NCI-H146 treated with DMSO at 0.1 percent for 48 hours (cell line): Measurements from ENCODE around the gene TMEM72.
A peak's percentile ranks its signal among the peaks of the same experiment; 100 is the strongest.

ENCODE experiments used
- DNase-seq: peaks from one replicate; lab custom pipeline; 2025; ENCODE audit not compliant: unreplicated experiment; lab: John Stamatoyannopoulos, UW

The TMEM72 gene

GRCh38 chr10:44917848-44918247 lies 6.7 kb downstream of the TMEM72 start:
- DNase-seq = no peak

- DNase-seq = no peak
These were observed 9.1 kb downstream of the TMEM72 start for GRCh38 chr10:44920252-44920651.

- DNase-seq = no peak
These were observed 9.9 kb downstream of the TMEM72 start for GRCh38 chr10:44921061-44921460.

GRCh38 chr10:44921506-44921905 lies 10.4 kb downstream of the TMEM72 start:
- DNase-seq = no peak

DNA sequence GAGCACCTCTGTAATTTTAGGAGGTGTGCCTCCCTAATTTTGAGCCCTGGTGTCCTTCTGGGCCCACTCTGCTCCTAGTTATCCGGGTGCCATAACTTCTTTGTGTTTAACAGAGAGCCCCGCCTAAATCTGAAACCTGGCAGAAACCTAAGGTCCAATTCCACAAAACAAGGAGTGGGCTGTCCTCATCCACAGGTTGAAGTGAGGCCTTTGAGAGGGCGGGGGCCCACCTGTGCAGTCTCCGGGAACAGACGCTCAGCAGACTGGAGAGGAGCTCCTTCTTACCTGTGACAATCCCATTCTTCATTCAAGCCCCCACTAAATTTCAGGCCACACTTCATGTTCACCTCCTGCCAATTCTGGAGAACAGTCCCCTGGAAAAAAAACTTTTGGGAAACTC lies 10.9 kb downstream of the TMEM72 start:
- no peak for DNase-seq

DNA sequence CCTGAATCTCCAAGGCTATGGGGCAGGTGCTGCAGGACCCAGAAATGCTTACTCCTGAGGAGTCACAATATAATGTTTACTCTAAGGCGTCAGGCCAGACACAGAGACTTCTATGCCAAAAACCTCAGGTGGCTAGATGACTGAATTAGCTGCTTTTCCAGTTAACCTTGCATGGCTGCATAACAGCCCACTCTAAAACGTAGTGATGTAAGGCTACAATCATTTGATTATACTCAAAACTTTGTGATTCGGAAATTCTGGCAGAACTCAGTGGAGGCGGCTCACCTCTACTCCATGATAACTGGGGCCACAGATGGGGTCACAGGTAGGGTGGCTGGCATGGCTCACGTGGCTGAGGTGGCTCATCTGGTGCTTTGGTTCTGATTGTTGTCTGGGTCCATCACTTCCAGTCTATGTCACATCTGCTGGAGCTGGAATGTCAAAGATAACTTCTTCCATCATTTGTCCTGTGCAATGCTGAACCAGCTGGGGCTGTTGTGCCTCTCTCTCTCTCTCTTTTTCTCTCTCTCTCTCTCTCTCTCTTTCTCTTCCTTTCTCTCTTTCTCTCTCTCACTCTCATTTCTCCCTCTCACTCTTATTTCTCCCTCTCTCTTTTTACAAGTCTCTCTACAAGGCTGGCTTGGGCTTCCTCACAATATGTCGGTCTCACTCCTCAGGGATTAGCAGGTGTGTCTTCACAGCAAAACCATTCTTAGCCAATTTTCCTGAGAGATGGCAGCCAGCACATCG lies 11.8 kb downstream of the TMEM72 start:
- DNase-seq = no peak

DNA sequence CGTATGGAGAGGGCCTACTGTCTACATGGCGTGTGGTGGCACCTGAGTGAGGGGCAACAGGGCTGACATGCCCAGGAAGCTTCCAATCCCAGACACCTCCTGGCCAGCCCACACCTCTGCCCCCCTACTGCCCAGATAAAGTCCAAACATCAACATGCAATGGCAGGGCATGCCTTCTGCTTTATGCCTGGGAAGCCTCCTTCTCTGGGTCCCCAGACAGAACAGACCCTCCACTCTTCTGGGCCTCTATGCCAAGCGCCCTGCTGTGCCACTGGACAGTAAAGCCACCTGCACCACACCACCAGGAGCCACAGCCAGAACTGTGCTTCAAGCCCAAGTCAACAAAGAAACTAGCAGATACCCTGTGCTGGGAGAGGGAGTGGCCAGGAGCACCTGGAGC lies 12.5 kb downstream of the TMEM72 start:
- no peak for DNase-seq

DNA sequence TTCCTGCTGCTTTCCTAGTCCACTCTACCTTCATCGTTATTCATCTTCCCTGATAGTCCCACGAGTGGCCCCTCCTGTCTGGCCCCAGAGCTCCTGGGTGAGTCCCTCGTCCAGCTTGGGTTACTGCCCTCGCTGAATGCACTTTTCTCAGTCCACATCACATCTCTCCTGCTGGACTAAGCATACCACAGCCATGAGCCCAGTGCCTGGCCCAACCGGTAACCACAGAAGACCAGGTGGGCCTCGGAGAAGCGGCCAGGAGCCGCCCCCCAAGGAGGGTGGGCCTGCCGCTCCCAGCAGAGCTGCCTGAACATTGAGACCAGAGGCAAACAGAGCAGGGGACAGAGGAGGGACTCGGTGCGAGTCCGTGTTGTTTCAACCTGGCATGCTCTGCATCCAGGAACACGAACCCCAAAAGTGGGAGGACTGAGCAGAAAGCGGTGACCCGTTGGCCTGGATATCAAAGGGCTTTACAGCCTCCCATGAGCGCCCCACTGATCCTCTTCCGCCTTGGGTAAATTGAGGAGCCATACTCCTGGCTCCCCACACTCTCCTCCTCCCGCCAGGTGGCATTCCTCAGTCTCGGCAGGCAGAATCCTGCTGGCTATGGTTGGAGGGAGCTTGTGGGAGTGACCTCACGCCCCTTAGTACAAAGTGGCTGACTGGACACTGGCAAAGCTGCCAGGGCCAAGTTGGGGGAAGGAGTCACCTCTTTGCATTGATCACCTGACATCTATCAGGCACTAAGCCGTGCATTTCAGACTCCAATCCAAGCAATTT lies 13.3 kb downstream of the TMEM72 start:
- DNase-seq = no peak

GRCh38 chr10:44925224-44925623 lies 14.1 kb downstream of the TMEM72 start:
- DNase-seq = peak; percentile 70

DNA sequence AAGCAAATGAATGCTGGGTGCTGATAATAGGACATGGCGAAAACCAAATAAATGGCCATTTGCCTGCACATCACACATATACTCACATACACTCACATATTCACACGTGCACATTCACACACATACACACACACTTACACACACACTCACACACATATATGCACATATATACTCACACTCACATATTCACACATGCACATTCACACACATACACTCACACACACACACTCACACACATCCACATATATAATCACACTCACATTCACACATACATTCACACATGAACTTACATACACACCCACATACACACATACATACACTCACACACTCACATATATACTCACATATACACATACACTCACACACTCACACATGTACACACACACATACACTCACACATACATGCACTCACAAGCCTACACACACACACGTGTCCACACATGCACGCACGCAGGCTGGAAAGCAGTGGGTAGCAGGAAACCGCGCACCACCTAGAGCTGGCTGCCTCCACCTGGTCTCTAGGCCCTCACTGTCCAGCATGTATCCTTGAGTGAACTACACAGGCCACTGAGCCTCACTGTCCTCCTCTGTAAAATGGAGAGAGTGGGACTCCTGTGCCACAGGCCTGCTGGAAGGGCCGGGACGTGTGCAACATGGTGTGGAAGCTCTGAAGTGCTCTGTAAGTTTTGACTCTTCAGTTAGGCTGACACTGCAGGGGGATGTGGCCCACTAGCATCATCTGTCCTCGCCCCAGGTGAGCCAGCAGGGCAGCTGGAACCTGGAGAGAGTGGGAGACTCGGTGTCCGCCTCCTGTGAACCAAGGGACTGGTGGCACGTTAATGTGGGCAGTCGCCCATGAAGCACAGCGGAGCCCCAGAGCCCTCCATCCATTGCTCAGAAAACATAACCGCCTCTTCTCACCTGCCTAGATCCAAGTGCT lies 14.9 kb downstream of the TMEM72 start:
- no peak for DNase-seq

DNA sequence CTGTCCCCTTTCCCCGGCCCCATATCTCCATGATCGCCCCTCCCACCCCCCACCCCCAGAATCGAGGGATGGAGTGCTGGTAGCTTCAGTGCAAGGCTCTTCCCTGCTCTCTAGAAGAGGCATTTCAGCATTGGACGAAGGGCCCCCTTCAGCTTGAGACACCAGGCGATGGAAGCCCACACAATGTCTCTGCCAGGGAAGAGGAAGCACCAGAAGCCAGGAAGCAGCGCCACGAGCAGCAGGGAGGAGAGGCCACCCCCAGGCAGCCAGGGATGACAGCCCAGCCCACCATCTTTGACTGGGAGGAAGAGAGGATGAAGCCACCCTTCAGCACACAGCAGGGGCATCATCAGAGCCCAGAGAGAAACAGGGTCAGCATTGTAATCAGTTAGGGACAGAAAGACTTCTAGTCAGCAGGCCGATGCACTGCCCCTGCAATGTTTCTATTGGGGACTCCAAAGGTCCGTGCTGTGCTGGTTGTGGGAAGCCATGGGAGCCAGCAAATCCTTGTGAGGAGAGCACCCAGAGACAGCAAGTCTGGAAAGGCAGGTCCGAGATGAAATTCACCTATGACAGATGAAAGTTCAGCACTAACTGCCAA lies 15.7 kb downstream of the TMEM72 start:
- no peak for DNase-seq

GRCh38 chr10:44927352-44927751 lies 16.2 kb downstream of the TMEM72 start:
- DNase-seq = no peak

GRCh38 chr10:44928462-44928861 lies 17.3 kb downstream of the TMEM72 start:
- no peak for DNase-seq

- DNase-seq = no peak
These were observed 18.5 kb downstream of the TMEM72 start for GRCh38 chr10:44929356-44930255.

- no peak for DNase-seq
These were observed 19.9 kb downstream of the TMEM72 start for GRCh38 chr10:44930904-44931620.

DNA sequence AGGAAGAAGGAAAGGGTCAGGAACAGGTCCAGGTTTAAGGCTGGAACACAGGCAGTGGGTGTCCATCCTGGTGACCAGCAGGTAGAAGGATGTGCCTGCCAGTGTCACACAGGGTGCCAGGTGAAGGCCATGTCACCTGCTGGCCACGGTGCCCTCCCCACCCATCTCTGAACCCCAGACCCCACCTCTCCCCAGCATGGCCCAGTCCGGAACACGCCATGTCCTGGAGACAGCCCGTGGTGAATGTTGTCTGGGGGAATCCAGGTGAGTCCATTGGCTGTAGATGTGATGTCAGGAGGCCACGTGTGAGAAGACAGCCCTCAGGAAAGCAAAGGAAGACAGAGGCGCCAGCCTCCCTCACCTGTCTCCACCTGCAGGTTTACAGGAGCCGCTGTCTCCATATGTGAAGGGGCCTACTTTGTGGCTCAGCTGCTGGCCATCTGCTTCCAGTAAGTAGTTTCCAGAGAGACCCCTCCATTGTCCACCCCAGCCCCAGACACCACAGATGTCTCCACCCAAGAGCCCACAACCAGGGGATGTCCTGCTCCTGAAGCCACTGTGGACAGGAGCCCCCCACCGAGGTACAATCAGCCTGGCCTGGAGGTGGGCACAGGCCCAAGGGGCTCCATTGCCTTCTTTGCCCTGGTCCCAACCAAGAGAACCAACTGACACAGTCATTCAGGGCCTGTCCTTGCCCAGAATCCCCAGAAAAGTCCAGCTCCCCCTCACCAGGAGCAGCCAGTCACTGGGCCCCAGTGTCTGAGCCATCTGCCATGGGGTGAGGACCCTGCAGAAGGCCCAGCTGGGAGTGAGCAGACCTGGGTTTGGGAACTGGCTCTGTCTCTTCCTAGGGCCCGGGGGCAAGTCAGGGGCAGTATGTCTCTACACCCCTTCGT lies 20.7 kb downstream of the TMEM72 start:
- DNase-seq = no peak

GRCh38 chr10:44932517-44933450 lies 21.6 kb downstream of the TMEM72 start:
- peak; percentile 21 for DNase-seq
